IMR-90 (cell line): ENCODE data around the gene RUNDC3A. TPM values are rescaled to one million over a fixed set of nuclear protein-coding genes. Genes with fewer than 3 reads are reported as not detected.

ENCODE experiments used
- ATAC-seq: fragments of 200-7000 bp; cut with Tn5 transposase; 2 replicates; pipeline ENCODE4 v1.9.1; 2020; ENCODE audit warnings: low read depth, mild to moderate bottlenecking, moderate library complexity
- BruUV-seq: library from RNA; stranded (reverse); fragments of 400-500 nt; replicated peaks from 2 replicates; lab custom pipeline; 2021; lab: Mats Ljungman, UMichigan
- CTCF ChIA-PET: fragments of 300-600 bp; formaldehyde crosslinking; extraction: SDS; loops from one replicate; lab custom pipeline; 2021; ENCODE audit warnings: antibody characterized with exemption; lab: Yijun Ruan, JAX
- POLR2A ChIA-PET: fragments of 300-600 bp; sonication (Branson Sonifier 250); formaldehyde crosslinking; loops from one replicate; lab custom pipeline; 2022; ENCODE audit warnings: antibody characterized with exemption; ENCODE audit not compliant: unreplicated experiment; lab: Charles Lee
- DNase-seq: peaks from one replicate; pipeline ENCODE4 v3.0.0; 2013
- H2AFZ ChIP-seq: replicated peaks from 2 replicates; pipeline ENCODE3; 2013; ENCODE audit warnings: low read length, mild to moderate bottlenecking; ENCODE audit not compliant: poor library complexity
- H2AK5ac ChIP-seq: 2 replicates; pipeline ENCODE4 v1.6.1; 2013; ENCODE audit warnings: low read depth, low read length, inconsistent platforms
- H2AK9ac ChIP-seq: replicated peaks from 2 replicates; pipeline ENCODE3; 2013; ENCODE audit warnings: mild to moderate bottlenecking, low read depth, low read length, moderate library complexity; ENCODE audit not compliant: poor library complexity
- H2BK120ac ChIP-seq: 2 replicates; pipeline ENCODE4 v1.6.1; 2013; ENCODE audit warnings: low read depth, low read length, inconsistent platforms
- H2BK15ac ChIP-seq: 3 replicates; pipeline ENCODE4 v1.6.1; 2013; ENCODE audit warnings: low read depth, low read length, inconsistent platforms
- H2BK20ac ChIP-seq: 2 replicates; pipeline ENCODE4 v1.6.1; 2013; ENCODE audit warnings: low read depth, mild to moderate bottlenecking, inconsistent platforms, low read length, moderate library complexity
- H2BK5ac ChIP-seq: 2 replicates; pipeline ENCODE4 v1.6.1; 2013; ENCODE audit warnings: mild to moderate bottlenecking, low read depth, low read length, inconsistent platforms; ENCODE audit not compliant: poor library complexity, severe bottlenecking
- H3K14ac ChIP-seq: replicated peaks from 2 replicates; pipeline ENCODE4 v1.6.1; 2013; ENCODE audit warnings: low read depth, low read length, inconsistent platforms
- H3K18ac ChIP-seq: 2 replicates; pipeline ENCODE4 v1.6.1; 2013; ENCODE audit warnings: low read depth, low read length, control low read depth
- H3K23ac ChIP-seq: 2 replicates; pipeline ENCODE4 v1.6.1; 2013; ENCODE audit warnings: low read depth, low read length, inconsistent platforms
- H3K27ac ChIP-seq: 2 replicates; pipeline ENCODE4 v1.5.1; 2013; ENCODE audit warnings: mild to moderate bottlenecking, control low read depth, low read length; ENCODE audit not compliant: insufficient read depth
- H3K27me3 ChIP-seq: 2 replicates; pipeline ENCODE4 v1.6.1; 2013; ENCODE audit warnings: low read length; ENCODE audit not compliant: control insufficient read depth, insufficient read depth
- H3K36me3 ChIP-seq: 2 replicates; pipeline ENCODE4 v1.6.1; 2013; ENCODE audit warnings: low read length, mixed read lengths; ENCODE audit not compliant: control insufficient read depth, insufficient read depth
- H3K4ac ChIP-seq: 2 replicates; pipeline ENCODE4 v1.6.1; 2013; ENCODE audit warnings: low read depth, low read length, inconsistent platforms
- H3K4me1 ChIP-seq: 2 replicates; pipeline ENCODE4 v1.6.1; 2013; ENCODE audit warnings: low read length, mixed read lengths; ENCODE audit not compliant: control insufficient read depth, insufficient read depth
- H3K4me2 ChIP-seq: 2 replicates; pipeline ENCODE4 v1.6.1; 2013; ENCODE audit warnings: low read depth, mild to moderate bottlenecking, control low read depth, low read length, moderate library complexity
- H3K4me3 ChIP-seq: 2 replicates; pipeline ENCODE4 v1.5.1; 2013; ENCODE audit warnings: low read depth, mild to moderate bottlenecking, control low read depth, low read length, moderate library complexity; ENCODE audit not compliant: insufficient read depth
- H3K56ac ChIP-seq: 2 replicates; pipeline ENCODE4 v1.6.1; 2013; ENCODE audit warnings: low read length, inconsistent platforms; ENCODE audit not compliant: insufficient read depth; ENCODE audit errors: extremely low read depth
- H3K79me1 ChIP-seq, 2 experiments: 2 replicates each; pipeline ENCODE4 v1.6.1; 2013; ENCODE audit warnings: low read length in 2 of 2, inconsistent platforms in 1 of 2, low read depth in 1 of 2
- H3K9ac ChIP-seq: 2 replicates; pipeline ENCODE4 v1.6.1; 2013; ENCODE audit warnings: low read depth, low read length, control low read depth
- H3K9me1 ChIP-seq: 2 replicates; pipeline ENCODE4 v1.6.1; 2013; ENCODE audit warnings: low read length, inconsistent platforms; ENCODE audit not compliant: insufficient read depth
- H3K9me3 ChIP-seq: 2 replicates; pipeline ENCODE4 v1.6.1; 2013; ENCODE audit warnings: low read length; ENCODE audit not compliant: control insufficient read depth, insufficient read depth
- H4K20me1 ChIP-seq: 2 replicates; pipeline ENCODE4 v1.6.1; 2013; ENCODE audit warnings: low read length, inconsistent platforms; ENCODE audit not compliant: insufficient read depth
- H4K5ac ChIP-seq: 2 replicates; pipeline ENCODE4 v1.6.1; 2013; ENCODE audit warnings: mild to moderate bottlenecking, low read depth, low read length, control low read depth
- H4K8ac ChIP-seq, 2 experiments: 2 replicates each; pipeline ENCODE4 v1.6.1; 2013; ENCODE audit warnings: low read depth in 2 of 2, low read length in 2 of 2, control low read depth in 1 of 2, inconsistent platforms in 1 of 2
- H4K91ac ChIP-seq: 2 replicates; pipeline ENCODE4 v1.6.1; 2013; ENCODE audit warnings: low read depth, low read length, inconsistent platforms; ENCODE audit not compliant: insufficient read depth
- BHLHE40 ChIP-seq: fragments of 150-350 bp; IDR thresholded peaks from 2 replicates; pipeline ENCODE4 v1.6.1; 2016; ENCODE audit warnings: mild to moderate bottlenecking, low read depth, low read length
- CEBPB ChIP-seq: IDR thresholded peaks from 2 replicates; pipeline ENCODE4 v1.6.1; 2012; ENCODE audit warnings: low read depth, low read length, improper control_type of control experiment
- CHD1 ChIP-seq: IDR thresholded peaks from 2 replicates; pipeline ENCODE4 v1.6.1; 2012; ENCODE audit warnings: low read depth, low read length, improper control_type of control experiment
- CTCF ChIP-seq: conservative IDR thresholded peaks from 2 replicates; pipeline ENCODE4 v1.5.1; 2012; ENCODE audit warnings: mild to moderate bottlenecking, low read depth, low read length, improper control_type of control experiment
- FOS ChIP-seq: fragments of 150-350 bp; IDR thresholded peaks from 2 replicates; pipeline ENCODE4 v1.6.1; 2016; ENCODE audit warnings: low read depth, low read length
- MAFK ChIP-seq: IDR thresholded peaks from 2 replicates; pipeline ENCODE4 v1.6.1; 2012; ENCODE audit warnings: low read depth, low read length, improper control_type of control experiment
- MAZ ChIP-seq: IDR thresholded peaks from 2 replicates; pipeline ENCODE4 v1.6.1; 2012; ENCODE audit warnings: low read depth, mild to moderate bottlenecking, low read length, improper control_type of control experiment, moderate library complexity, borderline replicate concordance
- MXI1 ChIP-seq: IDR thresholded peaks from 2 replicates; pipeline ENCODE4 v1.6.1; 2012; ENCODE audit warnings: low read depth, mild to moderate bottlenecking, low read length, moderate library complexity, borderline replicate concordance
- NFE2L2 ChIP-seq: fragments of 150-350 bp; IDR thresholded peaks from 2 replicates; pipeline ENCODE4 v1.6.1; 2016; ENCODE audit warnings: low read depth, mild to moderate bottlenecking, low read length
- POLR2A ChIP-seq: IDR thresholded peaks from 2 replicates; pipeline ENCODE4 v1.6.1; 2012; ENCODE audit warnings: mild to moderate bottlenecking, low read depth, low read length
- RAD21 ChIP-seq: IDR thresholded peaks from 2 replicates; pipeline ENCODE4 v1.6.1; 2012; ENCODE audit warnings: low read length, improper control_type of control experiment
- RCOR1 ChIP-seq: IDR thresholded peaks from 2 replicates; pipeline ENCODE4 v1.6.1; 2012; ENCODE audit warnings: mild to moderate bottlenecking, low read length, improper control_type of control experiment; ENCODE audit not compliant: insufficient replicate concordance
- RFX5 ChIP-seq: IDR thresholded peaks from 2 replicates; pipeline ENCODE4 v1.8.0; 2012; ENCODE audit warnings: low read depth, mild to moderate bottlenecking, low read length, moderate library complexity
- SMC3 ChIP-seq: fragments of 150-350 bp; IDR thresholded peaks from 2 replicates; pipeline ENCODE4 v1.6.1; 2016; ENCODE audit warnings: low read depth, mild to moderate bottlenecking, antibody characterized with exemption, low read length, moderate library complexity
- USF2 ChIP-seq: fragments of 150-350 bp; IDR thresholded peaks from 2 replicates; pipeline ENCODE4 v1.6.1; 2017; ENCODE audit warnings: mild to moderate bottlenecking, antibody characterized with exemption, low read length, low read depth
- WGBS, 2 experiments: methylation state at CpG; one replicate each; pipeline versions ENCODE4 v1.1.5 to v1.1.7; 2013; ENCODE audit warnings: missing lambda C conversion rate in 2 of 2; ENCODE audit not compliant: insufficient read length in 1 of 2; ENCODE audit errors: extremely low coverage in 2 of 2; 5-methylcytosine and 5-hydroxymethylcytosine counted together
- dilution Hi-C: fragments of 300-500 bp; cut with HindIII; formaldehyde crosslinking; loops from one replicate; pipeline ENCODE4 v1.14.3; 2018; ENCODE audit warnings: low sequenced_read_pairs; ENCODE audit not compliant: unreplicated experiment
- in situ Hi-C: fragments of 300-500 bp; cut with MboI; formaldehyde crosslinking; loops from 3 replicates; pipeline ENCODE4 v1.14.3; 2019; ENCODE audit warnings: low sequenced_read_pairs, inconsistent platforms, mixed read lengths
- intact Hi-C: fragments of 100-400 bp; cut with micrococcal nuclease; formaldehyde crosslinking; loops from 2 replicates; pipeline ENCODE4 v1.10.0; 2022
- polyA plus RNA-seq, 3 experiments: library from polyadenylated mRNA; depleted of rRNA; stranded (reverse); fragments of >200 nt; gene quantifications; 2 replicates each; pipeline ENCODE4 v1.2.3, GENCODE V29; 2012; ENCODE audit warnings: low replicate concordance in 1 of 3
- total RNA-seq: library from RNA; depleted of rRNA; stranded (reverse); fragments of >200 nt; gene quantifications from 2 replicates; pipeline ENCODE4 v1.2.3, GENCODE V29; 2012

RUNDC3A gene
- total and polyA plus RNA-seq, 2 of the 4 experiments (the other 2 are of a cell fraction) = under 0.01 to 0.34 TPM

GRCh38 chr17:44321246-44322120 is 13.1 kb downstream of the RUNDC3A start:
- peaks cover 5% of the 10 kb centered on the region for H3K4me1 ChIP-seq
- peaks cover 13% of the 10 kb centered on the region for H3K27me3 ChIP-seq
- H2BK20ac ChIP-seq = no peak overlapping the region
- H3K23ac ChIP-seq = no peak overlapping the region
- no peak overlapping the region for H2AFZ ChIP-seq
- in situ Hi-C loops = no loop called here
- H3K79me1 ChIP-seq = peaks cover 5 to 19% of the 10 kb centered on the region in 2 experiments; a peak in 3 of 4 replicates
- H4K8ac ChIP-seq = no peak overlapping the region
- H4K20me1 ChIP-seq = peaks cover 7% of the 10 kb centered on the region
- H3K4me3 ChIP-seq = no peak overlapping the region
- no peak overlapping the region for H2BK120ac ChIP-seq
- intact Hi-C loops = no loop called here
- H3K4me2 ChIP-seq = no peak overlapping the region
- no peak overlapping the region for H3K9ac ChIP-seq
- H3K9me1 ChIP-seq = peaks cover 6% of the 10 kb centered on the region
- no peak overlapping the region for H3K27ac ChIP-seq
- ChIA-PET CTCF (no interaction called here), POLR2A (no interaction called here)
- no TSS peak for BruUV-seq
- 94% methylated on average over 2 of the region's 21 CpGs; no CpG with 5 or more reads in 1 of the 2 experiments for WGBS, 2 experiments
- no peak overlapping the region for H2AK9ac ChIP-seq
- H4K91ac ChIP-seq = no peak overlapping the region
- H2AK5ac ChIP-seq = no peak overlapping the region
- no peak overlapping the region for H3K4ac ChIP-seq
- ATAC-seq (no peak), DNase-seq (no peak)
- dilution Hi-C loops = no loop called here
- H2BK5ac ChIP-seq = no peak overlapping the region
- H3K9me3 ChIP-seq = peaks cover 3% of the 10 kb centered on the region; the same call in 1 of the 2 replicates
- no peak overlapping the region for H3K56ac ChIP-seq
- H2BK15ac ChIP-seq = no peak overlapping the region
- H4K5ac ChIP-seq = no peak overlapping the region
- H3K14ac ChIP-seq = no peak overlapping the region
- peaks cover 24% of the 10 kb centered on the region for H3K36me3 ChIP-seq
- H3K18ac ChIP-seq = no peak overlapping the region
- TF ChIP-seq RCOR1 (no peak), MAFK (no peak), CHD1 (no peak), SMC3 (no peak), BHLHE40 (no peak), MXI1 (no peak), POLR2A (no peak), USF2 (no peak), RFX5 (no peak), FOS (no peak), NFE2L2 (no peak), CTCF (no peak), CEBPB (no peak), RAD21 (no peak), MAZ (no peak)
